Adrenal gland (tissue), 5 donors: Measurements from ENCODE around the gene PLEKHA5.

Source experiments
- POLR2A ChIP-seq, 2 donors: fragments of 450-650 bp; IDR thresholded peaks; one replicate each; pipeline ENCODE4 v1.6.1; 2017; ENCODE audit warnings: antibody characterized with exemption in 2 of 2, mild to moderate bottlenecking in 2 of 2, moderate library complexity in 1 of 2
- TF ChIP-seq, protein P1 (sequence below), 6 experiments: fragments of 450-650 bp in 4 of 6; fragments of 200-600 bp in 2 of 6; sonication (generic) in 1 of 6; IDR thresholded peaks; 1 replicate in 5 of 6; 2 replicates in 1 of 6; pipeline versions ENCODE4 v1.5.1 to v1.8.0; 2016 to 2021; ENCODE audit warnings: antibody characterized with exemption in 6 of 6, mild to moderate bottlenecking in 2 of 6, moderate library complexity in 1 of 6
- donor health status: DM: no; HTN: no; CAD: no.

DNA sequence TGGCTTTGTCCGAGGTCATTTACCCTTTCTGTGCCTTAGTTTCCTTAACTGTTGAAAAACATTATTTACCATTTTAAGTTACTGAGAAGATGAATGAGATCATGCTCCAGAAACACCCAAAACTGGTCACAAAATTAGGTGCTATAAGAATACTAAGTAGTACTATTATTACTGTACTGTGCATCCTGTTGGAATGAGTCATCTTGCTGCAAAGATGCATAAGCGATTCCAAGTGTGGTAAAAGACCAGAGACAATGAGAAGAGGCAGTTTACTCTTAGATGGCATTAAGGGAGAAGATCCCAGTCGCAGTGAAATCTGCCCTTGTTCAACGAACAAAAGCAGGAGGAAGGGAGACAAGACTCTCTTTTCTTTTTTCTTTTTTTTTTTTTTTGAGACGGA is 4.2 kb upstream of the PLEKHA5 start:
- TF ChIP-seq, protein P1, sequence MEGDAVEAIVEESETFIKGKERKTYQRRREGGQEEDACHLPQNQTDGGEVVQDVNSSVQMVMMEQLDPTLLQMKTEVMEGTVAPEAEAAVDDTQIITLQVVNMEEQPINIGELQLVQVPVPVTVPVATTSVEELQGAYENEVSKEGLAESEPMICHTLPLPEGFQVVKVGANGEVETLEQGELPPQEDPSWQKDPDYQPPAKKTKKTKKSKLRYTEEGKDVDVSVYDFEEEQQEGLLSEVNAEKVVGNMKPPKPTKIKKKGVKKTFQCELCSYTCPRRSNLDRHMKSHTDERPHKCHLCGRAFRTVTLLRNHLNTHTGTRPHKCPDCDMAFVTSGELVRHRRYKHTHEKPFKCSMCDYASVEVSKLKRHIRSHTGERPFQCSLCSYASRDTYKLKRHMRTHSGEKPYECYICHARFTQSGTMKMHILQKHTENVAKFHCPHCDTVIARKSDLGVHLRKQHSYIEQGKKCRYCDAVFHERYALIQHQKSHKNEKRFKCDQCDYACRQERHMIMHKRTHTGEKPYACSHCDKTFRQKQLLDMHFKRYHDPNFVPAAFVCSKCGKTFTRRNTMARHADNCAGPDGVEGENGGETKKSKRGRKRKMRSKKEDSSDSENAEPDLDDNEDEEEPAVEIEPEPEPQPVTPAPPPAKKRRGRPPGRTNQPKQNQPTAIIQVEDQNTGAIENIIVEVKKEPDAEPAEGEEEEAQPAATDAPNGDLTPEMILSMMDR (IDR thresholded peaks at IDR 0.05): no peak
- no peak for TF ChIP-seq POLR2A (IDR thresholded peaks at IDR 0.05)
